Fibroblast of peridontal ligament (primary cell): ENCODE measurements around the gene LTO1.

Experiments used
- DNase-seq: peaks from one replicate; pipeline ENCODE4 v3.0.0-alpha.2; 2010; ENCODE audit errors: extremely low read depth

Gene LTO1

DNA sequence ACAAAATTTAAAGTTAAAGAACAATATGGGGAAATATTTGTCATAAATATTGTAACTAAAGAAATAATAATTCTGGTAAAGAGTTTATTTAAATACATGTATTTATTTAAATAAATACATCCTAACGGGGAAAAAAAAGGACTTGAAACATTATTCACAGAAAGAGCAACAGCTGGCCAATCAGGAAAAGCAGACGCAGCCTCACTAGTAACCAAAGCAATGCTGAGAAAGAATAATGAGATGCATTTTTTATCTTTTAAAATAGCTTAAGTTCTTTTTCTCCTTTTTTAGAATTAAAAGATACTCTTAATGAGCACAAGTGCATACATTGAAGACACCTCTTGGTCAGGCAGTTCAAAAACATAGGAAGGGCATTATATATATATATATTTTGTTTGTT lies 2.6 kb upstream of the LTO1 start:
- peak; percentile 15 for DNase-seq

- peak; percentile 84 for DNase-seq
These were observed 777 bp downstream of the LTO1 start for GRCh38 chr11:69674267-69674885.

DNA sequence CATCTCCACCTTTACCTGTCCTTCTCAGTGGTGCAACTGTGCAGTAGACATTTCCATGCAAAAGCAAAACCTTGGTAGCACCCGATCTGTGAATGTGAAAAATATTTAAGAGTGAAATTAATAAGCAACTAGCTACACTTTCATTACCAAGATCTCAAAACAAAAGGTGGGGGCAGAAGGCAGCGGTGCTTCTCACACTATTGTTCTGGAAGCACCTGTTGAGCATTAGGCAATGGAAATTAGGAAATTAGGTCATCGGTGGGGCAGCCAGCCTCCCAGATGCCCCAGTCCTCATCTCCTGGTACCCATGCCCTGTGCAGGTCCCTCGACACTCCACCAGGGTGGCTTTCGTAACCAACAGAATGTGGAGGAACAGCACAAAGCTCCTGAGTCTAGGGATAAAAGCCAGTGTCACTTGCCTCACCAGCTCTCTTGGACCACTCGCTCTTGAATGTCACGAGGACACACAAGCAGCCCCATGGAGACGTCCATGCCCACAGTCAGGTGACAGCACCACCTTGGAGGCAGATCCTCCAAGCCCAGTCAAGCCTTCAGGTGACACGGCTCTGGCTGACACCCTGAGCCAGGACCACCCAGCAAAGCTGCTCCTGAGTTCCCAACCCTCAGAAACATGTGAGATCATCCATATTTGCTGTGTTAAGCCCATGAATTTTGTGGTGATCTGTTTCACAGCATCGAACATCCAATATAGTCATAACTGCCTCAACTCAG lies 3.3 kb downstream of the LTO1 start:
- DNase-seq = no peak

DNA sequence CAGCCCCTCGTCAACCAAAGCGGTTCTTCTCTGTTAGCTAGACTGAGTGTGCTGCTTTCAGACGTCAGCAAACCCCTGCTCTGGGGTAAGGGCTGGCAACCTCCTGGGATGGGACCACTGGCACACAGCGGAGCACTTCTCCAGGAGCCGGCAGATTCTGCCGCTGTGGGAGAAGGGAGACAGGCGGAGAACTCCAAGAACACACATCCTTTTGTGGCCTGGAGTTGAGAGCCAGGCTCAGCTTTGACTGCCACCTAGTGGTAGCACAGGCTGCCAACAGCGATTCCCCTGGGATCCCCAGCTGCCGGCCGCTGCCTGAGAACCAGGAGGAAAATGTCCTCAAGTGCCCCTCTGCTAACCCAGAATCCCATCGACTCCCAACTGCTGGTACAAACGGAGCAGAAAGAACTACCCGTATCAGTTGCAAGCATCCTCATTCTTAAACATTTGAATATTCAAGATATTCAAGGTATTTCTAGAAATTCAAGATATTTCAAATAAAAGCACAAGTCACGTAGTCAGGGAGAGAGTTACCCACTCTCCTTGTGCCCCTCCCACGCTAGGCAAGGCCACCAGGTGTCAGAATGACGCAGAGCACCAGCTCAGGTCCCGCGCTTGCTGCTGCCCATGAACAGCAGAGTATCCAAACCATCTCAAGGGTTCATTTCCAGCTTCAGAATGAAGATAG lies 4.9 kb downstream of the LTO1 start:
- peak; percentile 89 for DNase-seq

DNA sequence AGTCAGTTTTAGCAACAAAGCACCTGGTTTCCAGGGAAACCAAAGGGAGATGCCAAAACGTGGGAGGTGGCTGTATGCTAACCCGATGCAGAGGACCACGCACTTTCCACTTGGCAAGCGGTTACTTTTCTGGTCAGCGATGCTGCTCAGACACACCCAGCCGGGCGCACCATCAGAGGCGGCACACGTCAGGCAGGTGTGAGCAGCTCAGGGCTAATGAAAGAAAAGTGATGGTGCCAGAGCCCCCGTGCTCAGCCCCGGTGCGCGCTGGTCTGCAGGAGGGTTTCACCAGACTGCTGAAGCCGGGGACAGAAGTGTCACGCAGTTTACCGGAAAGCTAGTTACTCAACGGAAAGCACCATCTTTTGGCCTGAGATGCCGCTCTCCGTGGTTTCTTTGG lies 5.7 kb downstream of the LTO1 start:
- DNase-seq = no peak

DNA sequence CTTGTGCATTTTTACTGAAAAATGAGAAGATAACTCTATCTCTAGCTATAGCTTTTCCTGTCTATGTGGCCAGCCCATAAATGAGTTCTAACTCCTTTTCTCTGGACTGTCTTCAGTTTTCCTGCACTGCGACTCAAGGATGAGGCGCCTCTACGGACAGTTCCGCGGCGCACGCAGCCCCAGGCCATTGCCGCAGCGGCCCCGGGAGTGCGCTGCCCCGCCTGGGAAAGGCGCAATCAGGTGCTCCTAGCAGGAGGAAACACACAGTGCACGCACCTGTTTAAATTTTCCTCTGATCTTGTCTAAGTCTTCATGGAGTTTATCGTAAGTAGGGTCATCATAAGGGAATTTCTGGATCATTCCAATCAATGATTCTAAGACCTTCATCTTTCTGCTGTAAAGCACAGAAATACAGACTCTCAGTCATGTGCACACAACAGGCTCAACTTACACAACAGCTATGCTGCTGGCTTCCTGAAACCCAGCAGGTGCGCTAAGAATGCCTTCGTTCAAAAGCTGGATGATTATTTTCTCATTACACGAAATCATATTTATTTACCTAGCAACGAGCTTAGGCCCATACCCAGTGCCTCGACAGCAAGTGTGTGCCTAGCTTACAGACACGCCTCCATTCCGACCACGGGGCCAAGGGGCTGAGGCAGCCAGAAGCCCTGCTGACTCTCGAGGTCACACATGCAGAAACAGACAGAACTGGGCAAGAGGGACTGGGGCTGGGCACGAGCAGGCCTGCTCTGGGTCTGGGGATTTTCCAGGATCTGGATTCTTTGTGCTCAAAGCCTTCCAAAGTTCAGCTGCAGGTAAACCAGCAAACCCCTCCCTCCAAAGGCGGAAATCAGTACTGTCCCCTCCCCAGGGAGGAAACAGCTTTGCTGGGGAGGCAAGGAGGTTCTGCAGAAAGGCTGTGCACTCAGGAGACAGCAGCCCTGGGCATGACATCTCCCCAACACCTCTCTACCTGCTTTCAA lies 7.2 kb downstream of the LTO1 start:
- no peak for DNase-seq

DNA sequence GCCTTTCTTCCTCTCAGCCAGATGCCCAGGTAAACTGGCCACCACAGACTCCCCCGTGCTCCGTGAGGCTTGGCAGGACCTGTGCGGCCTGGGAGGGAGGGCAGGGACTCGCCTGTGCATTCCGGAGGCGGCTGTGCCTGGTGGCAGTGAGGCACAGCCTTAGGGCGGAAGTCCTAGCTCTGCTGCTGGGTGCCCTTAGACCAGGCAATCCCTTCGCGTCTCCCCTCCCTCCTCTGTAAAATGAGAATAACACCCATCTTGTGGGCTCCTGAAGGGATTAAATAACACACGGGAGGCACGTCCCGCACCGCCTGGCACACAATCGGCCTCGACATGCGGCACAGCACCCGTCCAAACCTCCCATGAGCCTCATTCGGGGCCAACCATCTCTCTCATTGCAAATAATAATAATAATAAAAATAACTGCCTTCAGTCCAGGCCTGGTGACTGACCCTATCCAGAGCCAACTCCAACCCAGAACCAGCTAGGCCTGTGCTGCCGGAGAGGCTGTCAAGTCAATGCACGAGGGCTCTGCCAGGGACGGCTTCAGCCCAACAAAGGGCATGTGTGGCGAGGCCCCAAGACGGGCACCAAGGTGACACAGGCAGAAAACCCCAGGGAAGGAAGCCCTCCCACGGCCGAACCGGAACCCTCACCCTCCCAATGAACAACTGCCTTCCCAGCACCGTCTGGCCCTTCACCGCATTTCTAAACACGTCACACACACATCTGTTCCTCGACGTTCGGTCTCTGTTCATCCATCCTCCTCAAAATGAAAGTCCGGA lies 8.2 kb downstream of the LTO1 start:
- no peak for DNase-seq

DNA sequence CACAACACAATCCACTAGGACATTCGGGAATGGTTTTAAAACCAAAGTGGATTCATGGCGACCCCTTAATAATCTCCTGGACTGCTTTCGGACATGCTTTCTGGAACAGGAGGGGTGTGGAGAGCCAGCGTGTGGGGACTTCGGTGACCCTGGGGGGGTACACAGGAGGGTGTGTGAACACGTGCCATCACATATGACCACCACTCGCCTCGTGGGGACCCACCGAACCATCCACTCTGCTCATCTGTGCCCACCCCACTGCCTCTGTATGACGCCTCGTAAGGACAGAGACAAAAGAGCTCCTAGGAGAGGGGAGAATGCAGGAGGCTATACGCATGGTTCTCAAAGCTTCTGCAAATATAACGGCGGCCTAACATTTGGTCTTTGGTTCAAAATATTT lies 8.9 kb downstream of the LTO1 start:
- DNase-seq = no peak

- DNase-seq = no peak
These were observed 9.5 kb downstream of the LTO1 start for GRCh38 chr11:69665669-69666068.

- no peak for DNase-seq
These were observed 10.3 kb downstream of the LTO1 start for GRCh38 chr11:69664901-69665300.

- no peak for DNase-seq
These were observed 10.9 kb downstream of the LTO1 start for GRCh38 chr11:69664103-69664775.

- no peak for DNase-seq
These were observed 11.8 kb downstream of the LTO1 start for GRCh38 chr11:69663326-69663725.

DNA sequence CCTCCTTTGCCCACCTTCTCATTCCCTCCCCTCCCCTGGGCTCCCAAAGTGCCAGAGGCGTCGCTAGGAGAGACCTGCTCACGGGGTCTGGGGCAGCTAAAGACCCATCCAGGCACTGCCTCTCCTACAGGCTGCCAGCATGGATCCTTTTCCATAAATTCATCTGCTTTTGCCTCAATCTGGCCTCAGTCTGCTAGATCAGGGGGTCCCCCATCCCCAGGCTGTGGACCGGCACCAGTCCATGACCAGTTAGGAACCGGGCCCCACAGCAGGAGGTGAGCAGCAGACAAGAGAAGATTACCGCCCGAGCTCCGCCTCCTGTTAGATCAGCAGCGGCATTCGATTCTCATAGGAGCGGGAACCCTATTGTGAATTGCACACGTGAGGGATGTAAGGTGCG lies 12.3 kb downstream of the LTO1 start:
- DNase-seq = no peak

GRCh38 chr11:69662021-69662698 lies 13.0 kb downstream of the LTO1 start:
- no peak for DNase-seq

DNA sequence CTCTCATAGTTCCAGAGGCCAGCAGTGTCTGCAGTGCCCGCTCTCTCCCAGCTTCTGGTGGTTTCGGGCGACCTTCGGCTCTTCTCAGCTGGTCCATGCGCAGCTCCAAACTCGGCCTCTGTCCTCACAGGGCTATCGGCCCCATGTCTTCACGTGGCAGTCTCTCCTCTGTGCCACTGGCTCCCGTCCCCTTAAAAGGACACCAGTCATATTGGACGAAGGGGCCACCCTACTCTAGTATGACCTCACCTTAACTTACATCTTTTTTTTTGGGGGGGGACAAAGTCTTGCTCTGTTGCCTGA lies 13.8 kb downstream of the LTO1 start:
- DNase-seq = no peak

GRCh38 chr11:69660001-69660500 lies 15.1 kb downstream of the LTO1 start:
- DNase-seq = no peak

DNA sequence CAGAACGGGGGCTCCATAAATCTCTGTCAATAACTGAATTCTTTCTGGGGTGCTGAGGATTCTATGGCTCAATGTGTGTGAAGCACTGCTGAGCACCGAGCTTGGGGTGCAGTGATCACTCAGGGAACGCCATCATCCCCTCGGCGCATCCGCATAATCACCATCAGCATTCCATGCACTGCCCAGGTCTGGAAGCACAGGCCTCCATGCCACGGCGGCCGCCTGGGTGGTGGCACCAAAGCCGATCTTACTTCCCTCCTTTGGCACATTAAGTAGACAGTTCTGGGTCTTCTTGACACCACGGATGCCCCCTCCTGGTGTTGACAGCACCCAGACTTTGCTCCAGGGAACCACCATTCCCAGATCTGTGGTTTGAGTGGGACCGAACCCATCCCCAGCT lies 15.6 kb downstream of the LTO1 start:
- DNase-seq = no peak

- DNase-seq = no peak
These were observed 16.3 kb downstream of the LTO1 start for GRCh38 chr11:69658626-69659450.
